CD4-positive, CD25-positive, alpha-beta regulatory T cell (primary cell): ENCODE measurements around the gene SCYL2. TPM values are rescaled to one million over a fixed set of nuclear protein-coding genes. Genes with fewer than 3 reads are reported as not detected.

Experiments used
- ATAC-seq, 2 donors: fragments of 150-1000 bp; cut with Tn5 transposase; one replicate each; pipeline ENCODE4 v1.10.0; 2021; ENCODE audit warnings: low read depth in 2 of 2, moderate number of reproducible peaks in 2 of 2, moderate library complexity in 1 of 2
- DNase-seq, 3 donors: peaks; one replicate each; pipeline versions ENCODE4 v3.0.0 to v3.0.0-alpha.2; 2012 to 2022; ENCODE audit warnings: mixed read lengths in 1 of 3
- H3K27ac ChIP-seq: one replicate; pipeline ENCODE4 v1.7.0; 2013; ENCODE audit warnings: mild to moderate bottlenecking, low read length; ENCODE audit not compliant: insufficient read depth, poor library complexity, severe bottlenecking
- H3K27me3 ChIP-seq: one replicate; pipeline ENCODE4 v1.7.0; 2013; ENCODE audit warnings: low read length; ENCODE audit not compliant: control insufficient read depth, insufficient read depth
- H3K36me3 ChIP-seq: one replicate; pipeline ENCODE4 v1.7.0; 2013; ENCODE audit warnings: mild to moderate bottlenecking, low read length, moderate library complexity; ENCODE audit not compliant: control insufficient read depth, insufficient read depth
- H3K4me1 ChIP-seq: 2 replicates; pipeline ENCODE4 v1.7.0; 2013; ENCODE audit warnings: mild to moderate bottlenecking, low read length; ENCODE audit not compliant: insufficient read depth, control insufficient read depth, poor library complexity, severe bottlenecking
- H3K4me3 ChIP-seq: one replicate; pipeline ENCODE4 v1.7.0; 2013; ENCODE audit warnings: low read depth, mild to moderate bottlenecking, low read length, moderate library complexity
- H3K9me3 ChIP-seq, 2 experiments: 1 replicate in 1 of 2; 2 replicates in 1 of 2; pipeline ENCODE4 v1.7.0; 2013; ENCODE audit warnings: low read length in 2 of 2, mild to moderate bottlenecking in 1 of 2, moderate library complexity in 1 of 2; ENCODE audit not compliant: control insufficient read depth in 2 of 2
- H3K27ac Mint-ChIP-seq, 3 donors: one replicate each; pipeline ENCODE4 v1.8.0; 2020 to 2022; ENCODE audit warnings: mild to moderate bottlenecking in 3 of 3, mixed read lengths in 3 of 3, moderate library complexity in 2 of 3
- H3K27me3 Mint-ChIP-seq: one replicate; pipeline ENCODE4 v1.8.0; 2022; ENCODE audit warnings: mild to moderate bottlenecking, mixed read lengths
- H3K36me3 Mint-ChIP-seq: one replicate; pipeline ENCODE4 v1.8.0; 2020; ENCODE audit warnings: mixed read lengths
- H3K4me1 Mint-ChIP-seq, 4 donors: one replicate each; pipeline ENCODE4 v1.8.0; 2020 to 2022; ENCODE audit warnings: mixed read lengths in 4 of 4, mild to moderate bottlenecking in 1 of 4
- H3K4me3 Mint-ChIP-seq, 4 donors: one replicate each; pipeline ENCODE4 v1.8.0; 2020 to 2022; ENCODE audit warnings: mild to moderate bottlenecking in 4 of 4, mixed read lengths in 4 of 4, moderate library complexity in 3 of 4
- H3K9me3 Mint-ChIP-seq, 7 donors: one replicate each; pipeline ENCODE4 v1.8.0; 2020 to 2022; ENCODE audit warnings: mixed read lengths in 7 of 7, mild to moderate bottlenecking in 3 of 7, moderate library complexity in 2 of 7
- polyA plus RNA-seq, 4 donors: library from polyadenylated mRNA; unstranded; fragments of 300-500 nt; fragmentation: Illumina TruSeq; gene quantifications; one replicate each; pipeline ENCODE4 v1.2.3, GENCODE V29; 2021
- total RNA-seq: library from RNA; stranded (reverse); gene quantifications from one replicate; pipeline ENCODE4 v1.2.3, GENCODE V29; 2022

Gene SCYL2
- total and polyA plus RNA-seq, 5 donors from 2014 or later, result 17.0 to 41.8 (median 23.0) TPM

- peak overlapping the region in 1 of 3 donors; percentile 57 for H3K27ac Mint-ChIP-seq
- peaks cover 8% of the 10 kb centered on the region for H3K27me3 Mint-ChIP-seq
- Histone ChIP-seq H3K4me1 (no peaks in the 10 kb centered on the region), H3K4me3 (no peak overlapping the region), H3K9me3 (no peaks in the 10 kb centered on the region), H3K36me3 (no peaks in the 10 kb centered on the region), H3K27ac (no peak overlapping the region), H3K27me3 (no peaks in the 10 kb centered on the region)
- no peaks in the 10 kb centered on the region for H3K4me1 Mint-ChIP-seq
- peaks cover 0 to 4% (median 0%) of the 10 kb centered on the region in 7 donors for H3K9me3 Mint-ChIP-seq
- H3K36me3 Mint-ChIP-seq, result no peaks in the 10 kb centered on the region
- no peak for ATAC-seq
- DNase-seq, result no peak
- no peak overlapping the region for H3K4me3 Mint-ChIP-seq
These were observed 97.3 kb downstream of the SCYL2 start for GRCh38 chr12:100364324-100364723.

- H3K4me1 ChIP-seq, result no peaks in the 10 kb centered on the region
- H3K4me1 Mint-ChIP-seq, result no peaks in the 10 kb centered on the region
- ATAC-seq (no peak), DNase-seq (no peak)
- no peaks in the 10 kb centered on the region for H3K27me3 ChIP-seq
- H3K27ac ChIP-seq, result no peak overlapping the region
- no peak overlapping the region for H3K4me3 Mint-ChIP-seq
- no peak overlapping the region for H3K27ac Mint-ChIP-seq
- H3K36me3 ChIP-seq, result no peaks in the 10 kb centered on the region
- H3K36me3 Mint-ChIP-seq, result no peaks in the 10 kb centered on the region
- H3K4me3 ChIP-seq, result no peak overlapping the region
- H3K9me3 ChIP-seq, result no peaks in the 10 kb centered on the region
- peaks cover 5% of the 10 kb centered on the region for H3K27me3 Mint-ChIP-seq
- peaks cover 0 to 4% (median 0%) of the 10 kb centered on the region in 7 donors for H3K9me3 Mint-ChIP-seq
These were observed 98.4 kb downstream of the SCYL2 start for GRCh38 chr12:100365411-100365810.

DNA sequence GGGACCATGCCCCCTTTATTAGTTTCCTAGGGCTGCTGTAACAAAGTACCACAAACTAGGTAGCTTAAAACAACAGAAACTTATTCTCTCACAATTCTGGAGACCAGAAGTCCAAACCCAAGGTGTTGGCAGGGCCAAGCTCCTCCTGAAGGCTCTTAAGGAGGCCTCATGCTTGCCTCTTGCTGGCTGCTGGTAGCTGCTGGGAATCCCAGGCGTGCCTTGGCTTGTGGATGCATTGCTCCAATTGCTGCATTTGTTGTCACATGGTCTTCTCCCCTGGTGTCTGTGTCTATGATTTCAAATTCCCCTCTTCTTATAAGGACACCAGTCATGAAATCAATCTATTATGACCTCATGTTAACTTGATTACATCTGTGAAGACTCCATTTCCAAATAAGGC lies 101.1 kb downstream of the SCYL2 start:
- Histone ChIP-seq H3K27ac (no peak overlapping the region), H3K36me3 (no peaks in the 10 kb centered on the region), H3K27me3 (no peaks in the 10 kb centered on the region), H3K4me3 (no peak overlapping the region), H3K9me3 (no peaks in the 10 kb centered on the region), H3K4me1 (no peaks in the 10 kb centered on the region)
- H3K27me3 Mint-ChIP-seq, result peaks cover 4% of the 10 kb centered on the region
- DNase-seq (no peak), ATAC-seq (no peak)
- H3K27ac Mint-ChIP-seq, result no peak overlapping the region
- H3K9me3 Mint-ChIP-seq, result peaks cover 0 to 4% (median 0%) of the 10 kb centered on the region in 7 donors
- no peaks in the 10 kb centered on the region for H3K4me1 Mint-ChIP-seq
- no peaks in the 10 kb centered on the region for H3K36me3 Mint-ChIP-seq
- no peak overlapping the region for H3K4me3 Mint-ChIP-seq

- no peaks in the 10 kb centered on the region for H3K36me3 Mint-ChIP-seq
- H3K27ac Mint-ChIP-seq, result no peak overlapping the region
- peaks cover 2% of the 10 kb centered on the region for H3K27me3 ChIP-seq
- DNase-seq (no peak), ATAC-seq (no peak)
- no peaks in the 10 kb centered on the region for H3K4me1 Mint-ChIP-seq
- H3K9me3 Mint-ChIP-seq, result peaks cover 0 to 4% (median 0%) of the 10 kb centered on the region in 7 donors
- H3K9me3 ChIP-seq, result no peaks in the 10 kb centered on the region
- H3K4me3 Mint-ChIP-seq, result no peak overlapping the region
- H3K4me3 ChIP-seq, result no peak overlapping the region
- no peaks in the 10 kb centered on the region for H3K4me1 ChIP-seq
- no peak overlapping the region for H3K27ac ChIP-seq
- H3K36me3 ChIP-seq, result no peaks in the 10 kb centered on the region
- H3K27me3 Mint-ChIP-seq, result peaks cover 4% of the 10 kb centered on the region
These were observed 104.2 kb downstream of the SCYL2 start for GRCh38 chr12:100371146-100371545.

- Mint-ChIP-seq H3K27ac (no peak overlapping the region), H3K27me3 (peaks cover 4% of the 10 kb centered on the region), H3K36me3 (no peaks in the 10 kb centered on the region), H3K4me1 (no peaks in the 10 kb centered on the region), H3K9me3 (peaks cover 0 to 4% (median 0%) of the 10 kb centered on the region in 7 donors), H3K4me3 (no peak overlapping the region)
- Histone ChIP-seq H3K27me3 (peaks cover 2% of the 10 kb centered on the region), H3K9me3 (no peaks in the 10 kb centered on the region), H3K4me1 (no peaks in the 10 kb centered on the region), H3K27ac (no peak overlapping the region), H3K36me3 (no peaks in the 10 kb centered on the region), H3K4me3 (no peak overlapping the region)
- ATAC-seq (no peak), DNase-seq (no peak)
These were observed 106.1 kb downstream of the SCYL2 start for GRCh38 chr12:100372853-100373640.

- peaks cover 4% of the 10 kb centered on the region for H3K27me3 Mint-ChIP-seq
- H3K4me1 Mint-ChIP-seq, result no peaks in the 10 kb centered on the region
- no peak overlapping the region for H3K27ac Mint-ChIP-seq
- DNase-seq (no peak), ATAC-seq (no peak)
- no peak overlapping the region for H3K4me3 Mint-ChIP-seq
- Histone ChIP-seq H3K27me3 (peaks cover 2% of the 10 kb centered on the region), H3K4me1 (no peaks in the 10 kb centered on the region), H3K27ac (no peak overlapping the region), H3K9me3 (no peaks in the 10 kb centered on the region), H3K36me3 (no peaks in the 10 kb centered on the region), H3K4me3 (no peak overlapping the region)
- peaks cover 0 to 2% (median 0%) of the 10 kb centered on the region in 7 donors for H3K9me3 Mint-ChIP-seq
- no peaks in the 10 kb centered on the region for H3K36me3 Mint-ChIP-seq
These were observed 108.2 kb downstream of the SCYL2 start for GRCh38 chr12:100375038-100375735.

GRCh38 chr12:100376161-100376560 lies 109.2 kb downstream of the SCYL2 start:
- DNase-seq, result no peak
- Histone ChIP-seq H3K4me1 (no peaks in the 10 kb centered on the region), H3K27ac (no peak overlapping the region), H3K27me3 (peaks cover 2% of the 10 kb centered on the region), H3K4me3 (no peak overlapping the region), H3K9me3 (no peaks in the 10 kb centered on the region), H3K36me3 (no peaks in the 10 kb centered on the region)
- Mint-ChIP-seq H3K27me3 (peaks cover 4% of the 10 kb centered on the region), H3K9me3 (peaks cover 0 to 2% (median 0%) of the 10 kb centered on the region in 7 donors), H3K36me3 (no peaks in the 10 kb centered on the region), H3K27ac (no peak overlapping the region), H3K4me3 (no peak overlapping the region), H3K4me1 (no peaks in the 10 kb centered on the region)
- no peak for ATAC-seq
